Activated CD8-positive, alpha-beta memory T cell treated with anti-CD3 and anti-CD28 coated beads for 1 hour (primary cell): ENCODE results near the gene ANAPC1.
"Not testable (repeated sequence)": the region's sequence is repeated elsewhere in the genome, so short reads cannot be mapped to it uniquely, and the experiment has no call there.

Experiments used
- DNase-seq, 2 donors: peaks; one replicate each; pipeline ENCODE4 v3.0.0-alpha.2; 2020; ENCODE audit warnings: low read depth in 1 of 2; ENCODE audit errors: extremely low read depth in 1 of 2

ANAPC1 gene

DNA sequence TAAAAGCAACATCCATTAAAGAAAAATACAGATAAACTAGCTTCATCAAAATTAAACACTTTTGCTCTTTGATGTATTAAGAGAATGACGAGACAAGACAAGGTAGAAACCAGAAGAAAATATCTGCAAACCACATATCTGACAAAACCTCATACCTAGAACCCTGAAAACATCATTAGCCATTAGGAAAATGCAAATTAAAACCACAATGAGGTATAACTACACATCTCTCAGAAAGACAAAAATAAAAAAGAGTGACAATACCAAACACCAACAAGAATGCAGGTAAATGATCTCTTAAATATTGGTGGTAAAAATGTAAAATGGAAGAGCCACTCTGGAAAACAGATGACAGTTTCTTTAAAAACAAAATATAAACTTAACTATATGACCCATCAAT, 53.5 kb downstream of the ANAPC1 start:
- DNase-seq, result not testable (repeated sequence)

DNA sequence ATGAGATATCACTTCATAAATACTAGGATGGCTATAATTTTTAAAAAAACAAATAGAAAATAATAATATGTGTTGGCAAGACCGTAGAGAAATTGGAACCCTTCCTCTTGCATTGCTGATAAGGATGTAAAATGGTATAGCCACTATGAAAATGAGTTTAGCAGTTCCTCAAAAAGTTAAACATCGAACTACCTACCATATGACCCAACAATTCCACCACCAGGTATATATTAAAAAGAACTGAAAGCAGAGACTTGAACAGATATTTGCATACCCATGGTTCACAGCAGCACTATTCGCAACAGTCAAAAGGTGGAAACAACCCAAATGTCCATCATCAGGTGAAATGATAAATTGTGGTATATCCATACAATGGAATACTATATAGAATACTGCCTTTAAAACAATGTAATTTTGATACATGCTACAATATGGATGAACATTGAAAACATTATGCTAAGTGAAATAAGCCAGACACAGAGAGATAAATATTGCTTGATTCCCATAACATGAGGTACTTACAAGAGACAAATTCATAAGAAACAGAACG, 55.7 kb downstream of the ANAPC1 start:
- DNase-seq, result not testable (repeated sequence)

DNA sequence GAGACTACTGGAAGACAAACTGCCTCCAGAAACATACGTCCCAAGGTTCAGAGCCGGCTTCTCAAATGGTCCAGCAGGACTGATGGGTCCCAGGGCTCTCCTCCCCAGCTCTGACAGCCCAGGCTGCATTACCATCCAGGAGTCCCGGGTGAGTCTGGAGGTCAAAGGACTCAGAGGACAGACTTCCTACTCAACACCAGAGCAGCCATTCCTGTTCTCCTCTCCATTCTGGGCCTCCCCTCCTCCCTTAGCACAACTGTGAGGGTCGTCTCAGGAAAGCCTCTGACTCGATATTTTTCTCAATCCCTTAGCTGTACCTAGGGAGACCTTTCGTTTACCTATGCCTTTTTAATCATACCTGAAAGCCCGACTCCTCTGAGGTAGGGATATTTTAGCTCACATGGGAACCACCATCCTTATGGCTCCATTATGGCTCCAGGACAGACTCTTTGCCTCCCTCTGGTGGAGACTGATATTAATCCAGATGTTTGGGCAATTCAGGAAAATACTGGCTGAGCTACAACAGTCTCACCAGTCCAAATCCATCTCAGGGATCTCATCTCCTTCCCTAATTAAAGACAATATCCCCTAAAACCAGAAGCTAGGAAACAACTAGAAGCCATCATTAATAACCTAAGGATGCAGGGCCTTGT, 70.9 kb downstream of the ANAPC1 start:
- not testable (repeated sequence) for DNase-seq

DNA sequence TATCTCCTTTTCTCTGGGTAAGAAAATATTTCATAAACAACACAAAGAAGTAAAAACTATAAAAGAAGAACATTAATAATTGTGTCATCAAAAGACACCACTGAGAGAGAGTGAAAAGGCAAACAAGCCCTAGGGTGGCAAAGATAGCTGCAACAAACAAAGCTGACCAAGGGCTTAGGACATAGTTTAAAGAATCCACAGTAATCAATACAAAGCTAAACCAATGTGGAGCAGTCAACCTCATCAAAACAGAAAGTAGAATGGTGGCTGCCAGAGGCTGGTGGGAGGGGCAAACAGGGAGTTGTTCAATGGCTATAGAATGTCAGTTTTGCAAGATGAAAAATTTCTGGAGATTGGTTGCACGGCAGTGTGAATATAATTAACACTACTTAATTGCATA, 93.4 kb downstream of the ANAPC1 start:
- DNase-seq, result not testable (repeated sequence)

DNA sequence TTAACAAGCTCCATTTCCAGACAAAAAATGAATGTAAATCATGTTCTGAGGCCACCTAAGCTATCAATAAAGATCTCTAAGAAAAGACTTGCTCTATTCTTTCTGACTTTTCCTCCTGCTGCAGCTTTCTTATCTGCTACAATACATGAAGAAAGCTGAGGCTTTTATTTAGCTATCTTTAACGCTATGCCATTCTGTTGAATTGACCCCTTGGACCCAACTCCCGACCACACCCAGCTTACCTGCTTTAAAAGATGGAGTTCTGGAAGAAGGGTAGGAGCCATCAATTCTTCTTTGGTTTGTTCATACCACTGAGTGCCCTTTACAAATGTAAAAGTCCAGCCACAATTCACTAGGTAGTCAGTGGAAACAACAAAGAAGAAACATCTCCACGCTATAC, 99.9 kb downstream of the ANAPC1 start:
- DNase-seq, result not testable (repeated sequence)

DNA sequence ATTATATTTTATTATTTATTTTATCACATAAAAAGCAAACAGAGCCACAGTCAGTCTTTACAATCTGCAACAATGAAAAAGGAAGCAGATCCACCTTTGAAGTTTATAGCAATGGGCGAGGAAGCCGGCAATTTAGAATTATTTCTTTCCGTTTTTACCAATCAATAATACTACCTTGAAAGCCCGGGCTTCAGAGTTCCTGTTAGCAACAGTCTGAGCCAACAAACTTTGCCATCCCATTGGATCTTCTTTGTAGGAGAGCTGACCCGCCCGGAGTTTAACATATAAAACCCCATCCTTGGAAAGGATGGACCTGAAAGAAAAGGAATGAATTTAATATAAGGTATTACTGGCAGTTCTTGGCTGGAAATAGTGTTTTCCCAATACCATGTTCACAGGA, 101.8 kb downstream of the ANAPC1 start:
- not testable (repeated sequence) for DNase-seq

DNA sequence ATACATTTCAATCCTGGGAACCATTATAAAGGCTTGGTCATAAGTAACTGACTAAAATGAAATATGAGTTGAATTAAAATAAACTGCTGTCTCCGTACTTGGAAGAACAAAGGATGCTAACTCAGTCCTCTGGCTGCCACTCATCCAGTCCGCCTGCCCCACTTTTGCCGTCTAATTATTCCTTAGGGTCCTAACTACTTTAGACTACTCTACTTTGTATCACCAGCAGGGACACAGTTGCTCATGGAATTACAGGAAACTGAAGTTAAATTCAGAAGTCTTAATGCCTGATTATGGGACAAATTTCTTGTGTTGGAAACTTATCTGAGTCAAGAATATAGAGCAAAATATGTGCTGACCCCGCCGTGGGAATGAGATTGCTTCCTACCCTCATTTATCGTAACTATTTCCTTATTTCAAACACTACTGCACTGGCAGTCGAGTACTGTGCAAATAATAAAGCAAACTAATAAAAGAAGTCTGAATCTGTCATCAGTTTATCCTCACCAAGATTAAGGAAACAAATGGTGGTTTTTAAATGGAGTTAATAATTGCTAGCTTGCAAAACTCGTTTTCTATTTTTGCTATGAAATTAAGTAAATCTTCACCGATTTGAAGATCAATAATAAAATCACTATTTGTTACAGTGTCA, 102.4 kb downstream of the ANAPC1 start:
- not testable (repeated sequence) for DNase-seq

DNA sequence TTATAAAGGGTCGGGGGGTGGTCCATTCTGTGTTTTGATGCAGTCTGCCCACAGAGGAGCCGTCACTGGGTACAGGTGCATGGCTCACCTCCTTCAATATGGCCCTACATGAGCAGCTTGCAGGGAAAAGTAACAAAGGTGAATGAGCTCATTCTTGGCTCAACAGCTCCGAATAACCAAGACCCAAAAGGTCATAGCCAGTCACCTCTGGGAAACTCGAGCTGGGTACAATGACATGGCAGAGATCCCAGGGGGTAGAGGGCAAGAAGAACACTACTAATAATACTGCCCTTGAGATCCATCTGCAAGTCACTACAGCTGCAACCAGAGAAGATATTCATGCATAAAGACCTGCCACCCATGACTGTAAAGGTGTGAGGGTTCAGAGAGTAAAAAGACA, 106.8 kb downstream of the ANAPC1 start:
- not testable (repeated sequence) for DNase-seq

DNA sequence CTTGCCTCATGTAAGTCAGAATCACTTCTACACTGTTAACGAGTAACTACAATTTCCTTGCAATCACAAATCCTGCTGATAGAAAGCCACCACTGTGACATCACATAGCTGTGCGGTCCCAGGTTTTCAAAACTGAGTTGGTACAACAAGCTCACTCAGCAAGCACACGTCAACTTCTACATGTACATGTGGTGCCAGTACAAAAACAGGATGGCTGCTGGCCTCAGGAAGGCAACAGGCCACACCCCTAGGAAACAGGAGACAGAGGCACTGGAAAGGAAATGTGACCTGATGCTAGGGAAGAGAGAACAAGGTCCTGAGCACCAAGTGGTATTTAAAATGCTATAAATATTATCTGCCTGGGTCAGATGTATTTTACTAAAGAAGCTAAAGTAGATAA, 107.7 kb downstream of the ANAPC1 start:
- not testable (repeated sequence) for DNase-seq

DNA sequence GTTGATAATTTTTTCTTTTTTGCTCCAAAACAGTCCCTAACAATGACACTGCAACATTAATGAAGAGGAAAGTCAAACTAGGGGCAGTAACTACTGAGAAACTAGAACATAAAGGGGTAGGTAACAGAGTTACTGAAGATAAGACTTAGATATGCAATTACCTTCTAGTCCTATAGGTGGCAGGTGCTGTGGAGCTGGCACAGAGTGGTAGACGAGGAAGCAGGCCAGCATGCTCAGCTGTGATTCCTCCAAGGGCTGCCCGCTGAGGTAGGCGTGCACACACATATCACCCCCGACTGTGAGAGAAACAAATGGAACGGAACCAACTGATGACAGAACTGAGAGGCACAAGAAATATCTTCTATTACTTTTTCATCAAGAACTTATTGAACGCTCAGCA, 111.8 kb downstream of the ANAPC1 start:
- DNase-seq, result not testable (repeated sequence)

DNA sequence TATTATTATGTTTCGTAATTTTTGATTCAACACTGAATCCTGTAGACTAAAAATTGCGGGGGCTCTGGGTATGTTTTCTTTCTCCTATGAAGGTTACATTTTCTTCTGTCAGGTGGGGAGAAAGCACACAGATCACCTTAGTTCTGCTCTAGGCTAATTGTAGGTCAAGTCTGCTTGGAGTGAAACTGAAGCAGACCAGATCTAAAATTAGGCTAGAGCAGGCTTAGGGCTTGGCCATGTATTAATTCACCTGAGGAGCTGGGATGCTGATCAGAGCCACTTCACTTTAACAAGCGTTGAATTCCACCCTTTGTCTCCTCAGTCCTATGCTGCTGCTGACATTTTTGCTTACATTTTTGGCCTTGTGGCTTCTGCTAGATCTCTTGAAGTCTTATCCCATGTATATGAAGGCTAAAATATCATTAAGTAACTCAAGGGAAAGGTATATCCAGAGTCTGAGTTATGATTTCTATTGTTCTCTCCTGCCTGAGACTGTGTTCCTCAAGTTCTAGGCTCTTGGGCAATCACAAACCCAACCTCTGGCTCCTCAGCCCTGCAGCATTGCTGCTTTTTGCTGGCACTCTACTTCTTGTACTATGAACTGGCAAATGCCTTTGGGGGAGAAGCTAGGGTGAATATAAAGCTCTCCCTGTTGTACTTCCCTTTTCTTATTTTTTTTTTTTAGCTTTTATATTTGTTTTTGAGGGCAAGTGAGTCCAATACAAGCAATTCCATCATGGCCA, 112.9 kb downstream of the ANAPC1 start:
- not testable (repeated sequence) for DNase-seq

DNA sequence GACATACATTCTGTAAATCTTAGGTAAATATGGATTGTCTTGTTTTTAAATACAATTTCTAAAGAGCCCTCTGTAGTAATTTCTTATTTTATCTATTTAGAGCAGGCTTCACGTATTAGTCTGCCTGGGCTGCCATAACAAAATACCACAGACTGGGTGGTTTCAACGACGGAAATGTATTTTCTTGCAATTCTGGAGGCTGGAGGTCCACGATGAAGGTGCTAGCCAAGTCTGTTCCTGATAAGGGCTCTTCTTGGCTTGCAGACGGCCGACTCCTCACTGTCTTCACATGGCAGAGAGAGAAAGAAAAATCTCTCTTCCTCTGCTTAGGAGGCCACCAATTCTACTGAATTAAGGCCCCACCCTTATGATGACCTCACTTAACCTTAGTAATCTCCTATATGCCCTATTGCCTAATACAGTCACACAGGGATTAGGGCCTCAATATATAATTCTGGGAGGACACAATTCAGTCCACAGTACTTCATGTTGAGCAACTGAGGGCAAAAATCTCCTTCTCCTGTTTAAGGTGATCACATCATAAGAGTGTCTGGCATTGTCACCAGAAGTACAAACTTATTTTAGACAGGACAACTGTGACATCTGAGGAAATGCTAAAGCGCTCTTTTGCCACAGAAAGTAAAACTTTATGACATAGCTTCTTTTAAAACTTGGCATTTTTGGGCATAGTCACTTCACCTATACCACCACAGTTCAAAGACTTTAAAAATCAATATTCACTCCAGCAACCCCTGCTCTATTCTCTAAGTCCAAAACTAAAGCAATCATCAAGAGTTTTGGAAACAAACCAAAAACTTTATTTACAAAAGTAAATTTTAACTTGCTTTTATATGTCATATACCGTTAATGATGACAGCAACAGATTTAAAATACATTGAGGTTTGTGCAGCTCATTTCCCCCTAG, 115.5 kb downstream of the ANAPC1 start:
- DNase-seq, result not testable (repeated sequence)

DNA sequence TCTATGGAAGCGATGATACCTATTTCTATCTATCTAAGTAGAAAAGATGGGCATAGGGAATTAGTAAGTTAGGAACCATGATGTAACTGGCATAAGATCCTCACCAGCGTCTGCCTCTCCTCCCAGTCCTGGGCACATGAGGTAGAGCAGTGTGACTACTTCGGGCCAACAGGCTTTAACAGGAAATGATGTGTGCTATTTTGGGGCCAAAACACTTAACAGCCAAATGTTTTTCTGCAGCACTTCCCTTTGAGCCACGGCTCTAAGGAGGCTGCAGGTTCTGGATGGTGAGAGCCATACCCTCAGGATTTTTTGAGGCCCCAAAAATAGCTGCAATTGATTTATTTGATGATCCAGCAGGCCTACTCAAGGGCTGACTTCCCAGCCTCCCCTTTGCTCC, 116.9 kb downstream of the ANAPC1 start:
- not testable (repeated sequence) for DNase-seq

DNA sequence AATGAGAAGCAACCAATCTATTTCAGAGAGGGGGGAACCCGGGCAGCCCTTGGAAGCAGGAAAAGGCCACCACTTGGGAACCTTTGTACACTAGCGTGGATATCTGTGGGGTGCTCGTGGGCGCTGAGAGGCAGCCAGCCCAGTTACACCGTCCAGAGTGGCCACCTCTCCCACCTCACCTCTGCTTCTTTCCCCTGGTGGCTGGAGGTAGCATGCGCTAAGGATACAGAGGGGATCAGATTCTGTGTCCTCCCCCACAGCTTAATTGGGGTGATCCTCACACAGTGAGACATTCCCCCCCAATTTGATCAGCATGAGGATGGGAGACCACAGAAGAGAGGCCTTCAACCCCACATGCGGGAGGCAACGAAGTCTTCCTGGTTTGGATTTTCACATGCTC, 117.7 kb downstream of the ANAPC1 start:
- DNase-seq, result not testable (repeated sequence)

DNA sequence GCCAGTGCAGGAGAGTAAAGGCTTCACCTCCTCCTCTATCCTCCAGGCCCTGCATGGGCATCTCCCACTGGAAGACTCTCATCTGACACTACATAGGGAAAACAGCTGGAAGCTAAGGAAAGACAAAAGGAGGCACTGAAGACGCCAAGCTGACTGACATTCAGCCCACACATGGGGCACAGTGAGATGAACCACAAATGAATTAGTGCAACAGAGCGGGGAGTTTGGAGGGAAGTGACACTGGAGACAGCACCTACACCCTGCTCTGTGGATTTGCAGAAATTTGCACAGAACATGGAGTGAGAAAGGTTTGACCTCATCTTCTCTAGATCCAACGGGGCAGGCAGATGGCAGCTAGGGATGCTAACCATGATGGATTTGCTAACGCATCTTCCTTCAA, 119.8 kb downstream of the ANAPC1 start:
- DNase-seq, result not testable (repeated sequence)

DNA sequence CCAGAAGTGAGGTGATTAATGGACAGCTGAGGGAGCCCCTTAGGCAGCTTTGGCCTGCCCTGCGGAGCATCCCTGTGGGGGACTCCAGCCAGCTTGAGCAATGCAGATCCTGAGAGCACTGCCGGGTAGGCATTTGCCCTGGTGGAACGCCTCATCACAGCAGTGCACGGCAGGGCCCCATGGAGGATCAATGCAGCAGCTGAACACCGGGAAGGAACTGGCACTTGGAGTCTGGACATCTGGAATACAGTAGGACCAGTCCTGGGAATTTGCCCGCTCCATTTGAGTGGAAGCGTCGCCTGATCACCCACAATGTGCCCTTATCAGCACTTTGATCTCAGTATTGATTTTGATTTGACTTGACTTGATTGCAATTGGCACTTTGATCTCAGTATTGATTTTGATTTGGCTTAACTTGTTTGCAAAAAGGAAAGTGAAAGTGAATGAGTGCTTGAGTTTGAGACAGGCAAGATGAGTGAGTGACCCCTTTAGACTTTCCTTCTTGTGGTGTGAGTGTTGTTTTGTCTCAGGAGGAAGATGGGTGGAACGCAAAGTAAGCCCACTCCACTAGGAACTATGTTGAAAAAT, 123.2 kb downstream of the ANAPC1 start:
- not testable (repeated sequence) for DNase-seq

DNA sequence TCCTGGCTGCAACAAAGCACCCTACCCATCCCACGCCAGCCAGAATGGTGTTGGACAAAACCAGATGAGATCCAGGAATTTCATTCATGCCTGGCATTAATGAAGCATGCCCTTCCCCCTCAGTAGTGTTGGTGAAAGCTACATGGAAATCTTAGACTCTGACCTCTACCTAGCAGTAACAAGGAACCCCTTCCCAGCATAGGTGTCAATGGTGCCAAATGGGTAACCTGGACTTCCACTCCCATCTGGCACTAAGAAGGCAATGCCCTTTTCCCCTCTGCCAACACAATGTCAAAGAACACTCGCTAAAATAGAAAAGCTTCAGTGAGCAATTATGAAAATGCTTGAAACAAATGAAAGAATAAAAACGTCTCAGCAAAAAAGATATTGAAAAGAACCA, 131.5 kb downstream of the ANAPC1 start:
- DNase-seq, result not testable (repeated sequence)

DNA sequence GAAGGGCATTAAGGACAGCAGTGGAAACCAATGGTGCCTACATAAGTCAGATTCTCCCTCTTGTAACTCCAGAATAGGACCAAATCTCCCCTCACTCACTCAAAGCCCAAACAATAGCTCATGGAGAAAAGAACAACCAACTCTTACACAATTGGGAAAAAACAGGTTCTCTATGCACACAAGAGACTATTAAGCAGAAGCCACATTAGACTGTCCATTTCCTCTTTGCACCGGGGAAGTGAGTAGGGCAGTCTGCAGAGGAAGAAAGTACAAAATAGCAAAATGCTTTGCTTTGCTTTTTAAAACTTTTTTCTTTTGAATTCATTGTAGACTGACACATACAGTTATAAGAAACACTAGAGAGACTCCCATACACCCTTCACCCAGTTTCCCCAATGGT, 133.4 kb downstream of the ANAPC1 start:
- DNase-seq, result not testable (repeated sequence)

DNA sequence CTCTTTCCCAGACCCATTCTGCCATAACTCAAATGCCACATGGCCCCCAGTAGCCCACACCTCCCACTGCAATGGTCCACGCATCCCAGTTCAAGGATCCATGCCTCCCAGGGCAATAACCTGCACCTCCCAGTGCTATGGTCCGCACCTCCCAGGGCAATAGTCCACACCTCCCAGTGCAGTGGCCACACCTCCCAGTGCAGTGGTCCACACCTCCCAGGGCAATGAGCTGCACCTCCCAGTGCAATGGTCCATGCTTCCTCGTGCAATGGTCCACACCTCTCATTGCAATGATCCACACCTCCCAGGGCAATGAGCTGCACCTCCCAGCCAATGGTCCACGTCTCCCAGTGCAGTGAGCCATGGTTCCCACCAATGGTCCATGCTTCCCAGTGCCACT, 135.6 kb downstream of the ANAPC1 start:
- not testable (repeated sequence) for DNase-seq
